GM19328 (cell line): ENCODE measurements around the gene SENP1.
A peak's percentile ranks its signal among the peaks of the same experiment; 100 is the strongest.
"Not testable (repeated sequence)": the region's sequence is repeated elsewhere in the genome, so short reads cannot be mapped to it uniquely, and the experiment has no call there.

Source experiments
- ATAC-seq: cut with Tn5 transposase; IDR thresholded peaks from one replicate; pipeline ENCODE4 v1.9.1; 2021; ENCODE audit warnings: mild to moderate bottlenecking, moderate library complexity; ENCODE audit not compliant: unreplicated experiment

SENP1 gene

GRCh38 chr12:48115957-48116356, 10.1 kb upstream of the SENP1 start:
- ATAC-seq: no peak

GRCh38 chr12:48111312-48111693, 5.4 kb upstream of the SENP1 start:
- not testable (repeated sequence) for ATAC-seq

- ATAC-seq: no peak
These were observed 4.9 kb upstream of the SENP1 start for GRCh38 chr12:48110691-48111311.

- no peak for ATAC-seq
These were observed 3.5 kb upstream of the SENP1 start for GRCh38 chr12:48109424-48109823.

GRCh38 chr12:48106681-48107613, 1.1 kb upstream of the SENP1 start:
- ATAC-seq: no peak

- ATAC-seq: peak; percentile 15
These were observed 485 bp downstream of the SENP1 start for GRCh38 chr12:48105321-48105866.

GRCh38 chr12:48104531-48104930, 1.3 kb downstream of the SENP1 start:
- ATAC-seq: no peak

GRCh38 chr12:48092611-48093010, 13.3 kb downstream of the SENP1 start:
- no peak for ATAC-seq

- ATAC-seq: no peak
These were observed 19.6 kb downstream of the SENP1 start for GRCh38 chr12:48086327-48086726.

GRCh38 chr12:48084841-48085460, 20.9 kb downstream of the SENP1 start:
- ATAC-seq: no peak

GRCh38 chr12:48084066-48084465, 21.8 kb downstream of the SENP1 start:
- no peak for ATAC-seq

GRCh38 chr12:48080821-48081220, 25.1 kb downstream of the SENP1 start:
- ATAC-seq: no peak

GRCh38 chr12:48080285-48080684, 25.6 kb downstream of the SENP1 start:
- ATAC-seq: no peak

- ATAC-seq: no peak
These were observed 27.0 kb downstream of the SENP1 start for GRCh38 chr12:48078901-48079300.

GRCh38 chr12:48077111-48077510, 28.8 kb downstream of the SENP1 start:
- no peak for ATAC-seq

- ATAC-seq: no peak
These were observed 30.0 kb downstream of the SENP1 start for GRCh38 chr12:48075832-48076231.

- no peak for ATAC-seq
These were observed 31.6 kb downstream of the SENP1 start for GRCh38 chr12:48074266-48074665.

GRCh38 chr12:48072266-48072665, 33.6 kb downstream of the SENP1 start:
- ATAC-seq: no peak

- ATAC-seq: no peak
These were observed 34.1 kb downstream of the SENP1 start for GRCh38 chr12:48071808-48072207.

GRCh38 chr12:48070731-48071130, 35.1 kb downstream of the SENP1 start:
- ATAC-seq: no peak

GRCh38 chr12:48070033-48070432, 35.8 kb downstream of the SENP1 start:
- no peak for ATAC-seq

GRCh38 chr12:48069241-48069640, 36.6 kb downstream of the SENP1 start:
- no peak for ATAC-seq
